H1 (cell line): ENCODE data around the gene ARHGAP6. TPM values are rescaled to one million over a fixed set of nuclear protein-coding genes. Genes with fewer than 3 reads are reported as not detected.

Experiments used
- CTCF ChIA-PET: fragments of 300-600 bp; sonication (Branson Sonifier 250); formaldehyde crosslinking; loops from one replicate; lab custom pipeline; 2021; ENCODE audit not compliant: partially characterized antibody; lab: Charles Lee
- POLR2A ChIA-PET: fragments of 300-600 bp; sonication (Branson Sonifier 250); formaldehyde crosslinking; loops from one replicate; lab custom pipeline; 2021; ENCODE audit warnings: inconsistent platforms; ENCODE audit not compliant: partially characterized antibody; lab: Charles Lee
- DNase-seq, 2 experiments: peaks; one replicate each; pipeline versions ENCODE4 v3.0.0 to v3.0.0-alpha.2; 2010 to 2022; ENCODE audit warnings: low spot score in 2 of 2, low read depth in 1 of 2, mixed read lengths in 1 of 2
- FAIRE-seq: peaks from 2 replicates; lab custom pipeline; 2011; peaks lifted over from hg19 to GRCh38; lab: Jason Lieb, UNC
- H2AFZ ChIP-seq: 2 replicates; pipeline ENCODE4 v1.8.1; 2012; ENCODE audit warnings: low read length, inconsistent platforms
- H2AK5ac ChIP-seq: 2 replicates; pipeline ENCODE4 v1.6.1; 2013; ENCODE audit warnings: low read depth, low read length
- H2BK120ac ChIP-seq: replicated peaks from 2 replicates; pipeline ENCODE3; 2013; ENCODE audit warnings: low read depth, low read length, inconsistent platforms
- H2BK12ac ChIP-seq: 2 replicates; pipeline ENCODE4 v1.6.1; 2013; ENCODE audit warnings: low read depth, low read length
- H2BK15ac ChIP-seq: 2 replicates; pipeline ENCODE4 v1.6.1; 2013; ENCODE audit warnings: low read length
- H2BK20ac ChIP-seq: 2 replicates; pipeline ENCODE4 v1.6.1; 2013; ENCODE audit warnings: low read length
- H2BK5ac ChIP-seq: 2 replicates; pipeline ENCODE4 v1.6.1; 2013; ENCODE audit warnings: low read depth, low read length
- H3K14ac ChIP-seq: 2 replicates; pipeline ENCODE4 v1.6.1; 2013; ENCODE audit warnings: inconsistent platforms; ENCODE audit not compliant: insufficient read length
- H3K18ac ChIP-seq: 2 replicates; pipeline ENCODE4 v1.6.1; 2013; ENCODE audit warnings: low read length; ENCODE audit errors: extremely low read depth
- H3K23ac ChIP-seq: 2 replicates; pipeline ENCODE4 v1.6.1; 2013; ENCODE audit warnings: inconsistent platforms; ENCODE audit not compliant: insufficient read length
- H3K23me2 ChIP-seq: 2 replicates; pipeline ENCODE4 v1.6.1; 2013; ENCODE audit warnings: low read depth, low read length
- H3K27ac ChIP-seq: 2 replicates; pipeline ENCODE4 v1.6.1; 2011; ENCODE audit warnings: low read depth, low read length, inconsistent platforms
- H3K27me3 ChIP-seq, 4 experiments: replicated peaks in 1 of 4; 1 replicate in 1 of 4; 2 replicates in 3 of 4; pipeline versions ENCODE4 v1.6.1 to v1.8.1; 2011 to 2013; ENCODE audit warnings: low read length in 3 of 4, mild to moderate bottlenecking in 3 of 4, inconsistent platforms in 2 of 4, mixed read lengths in 2 of 4, moderate library complexity in 1 of 4; ENCODE audit not compliant: control insufficient read depth in 3 of 4, insufficient read depth in 3 of 4; ENCODE audit errors: extremely low read depth in 1 of 4
- H3K36me3 ChIP-seq, 4 experiments: 2 replicates each; pipeline versions ENCODE4 v1.6.1 to v1.8.1; 2011 to 2013; ENCODE audit warnings: mild to moderate bottlenecking in 4 of 4, low read length in 3 of 4, moderate library complexity in 2 of 4, control low read depth in 1 of 4, inconsistent platforms in 1 of 4; ENCODE audit not compliant: insufficient read depth in 4 of 4, control insufficient read depth in 2 of 4
- H3K4ac ChIP-seq: replicated peaks from 2 replicates; pipeline ENCODE3; 2013; ENCODE audit warnings: low read length, low read depth, mixed read lengths, inconsistent platforms; ENCODE audit not compliant: insufficient read length
- H3K4me1 ChIP-seq, 4 experiments: replicated peaks in 1 of 4; 1 replicate in 1 of 4; 2 replicates in 3 of 4; pipeline versions ENCODE4 v1.6.1 to v1.8.1; 2011 to 2013; ENCODE audit warnings: low read length in 3 of 4, inconsistent platforms in 2 of 4, mixed read lengths in 1 of 4; ENCODE audit not compliant: insufficient read depth in 4 of 4, control insufficient read depth in 3 of 4
- H3K4me2 ChIP-seq, 2 experiments: 2 replicates each; pipeline versions ENCODE4 v1.6.1 to v1.8.1; 2011 to 2013; ENCODE audit warnings: low read depth in 2 of 2, low read length in 2 of 2, control low read depth in 1 of 2, inconsistent platforms in 1 of 2, mild to moderate bottlenecking in 1 of 2; ENCODE audit not compliant: insufficient read depth in 1 of 2
- H3K4me3 ChIP-seq, 4 experiments: fragments of 200-600, 300-600 bp in 1 of 4; sonication (generic), shearing (Covaris generic), sonication (Bioruptor Twin) in 1 of 4; 2 replicates each; pipeline versions ENCODE4 v1.5.1 to v1.8.1; 2011 to 2016; ENCODE audit warnings: low read length in 4 of 4, low read depth in 3 of 4, control low read depth in 2 of 4, inconsistent platforms in 2 of 4, mild to moderate bottlenecking in 2 of 4, mixed read lengths in 1 of 4, moderate library complexity in 1 of 4; ENCODE audit not compliant: insufficient read depth in 2 of 4; ENCODE audit errors: extremely low read depth in 1 of 4
- H3K56ac ChIP-seq: replicated peaks from 2 replicates; pipeline ENCODE3; 2013; ENCODE audit warnings: low read depth, mild to moderate bottlenecking, mixed read lengths, low read length, inconsistent platforms; ENCODE audit not compliant: insufficient read length
- H3K79me1 ChIP-seq: 2 replicates; pipeline ENCODE4 v1.6.1; 2013; ENCODE audit warnings: low read depth, low read length, control low read depth
- H3K79me2 ChIP-seq, 2 experiments: 2 replicates each; pipeline versions ENCODE4 v1.6.1 to v1.8.1; 2012 to 2013; ENCODE audit warnings: low read length in 2 of 2, mild to moderate bottlenecking in 2 of 2, inconsistent platforms in 1 of 2; ENCODE audit not compliant: insufficient read depth in 2 of 2, control insufficient read depth in 1 of 2
- H3K9ac ChIP-seq, 4 experiments: replicated peaks in 1 of 4; 1 replicate in 1 of 4; 2 replicates in 3 of 4; pipeline versions ENCODE4 v1.6.1 to v1.8.1; 2011 to 2013; ENCODE audit warnings: low read depth in 3 of 4, low read length in 3 of 4, control low read depth in 2 of 4, mild to moderate bottlenecking in 2 of 4, moderate library complexity in 2 of 4, inconsistent platforms in 1 of 4; ENCODE audit errors: extremely low read depth in 1 of 4
- H3K9me3 ChIP-seq, 2 experiments: 2 replicates each; pipeline versions ENCODE4 v1.6.1 to v1.8.1; 2012 to 2013; ENCODE audit warnings: mild to moderate bottlenecking in 2 of 2, moderate library complexity in 2 of 2, control low read depth in 1 of 2, inconsistent platforms in 1 of 2, low read depth in 1 of 2, low read length in 1 of 2, mixed read lengths in 1 of 2; ENCODE audit not compliant: insufficient read depth in 2 of 2
- H4K20me1 ChIP-seq, 2 experiments: replicated peaks in 1 of 2; 2 replicates each; pipeline versions ENCODE3 to v1.8.1; 2011 to 2013; ENCODE audit warnings: inconsistent platforms in 2 of 2, low read length in 2 of 2, mild to moderate bottlenecking in 1 of 2; ENCODE audit not compliant: insufficient read depth in 2 of 2, control insufficient read depth in 1 of 2
- H4K5ac ChIP-seq: 2 replicates; pipeline ENCODE4 v1.6.1; 2013; ENCODE audit warnings: low read length, low read depth, mixed read lengths, inconsistent platforms; ENCODE audit not compliant: insufficient read length
- H4K8ac ChIP-seq: 2 replicates; pipeline ENCODE4 v1.8.0; 2013; ENCODE audit warnings: mild to moderate bottlenecking, moderate library complexity, low read length, inconsistent platforms; ENCODE audit not compliant: insufficient read depth; ENCODE audit errors: extremely low read depth
- H4K91ac ChIP-seq: replicated peaks from 2 replicates; pipeline ENCODE3; 2013; ENCODE audit warnings: low read length, mixed read lengths, inconsistent platforms; ENCODE audit not compliant: insufficient read length
- CBX5 ChIP-seq: fragments of 300-800, 300-1000 bp; sonication (generic); IDR thresholded peaks from 2 replicates; pipeline ENCODE4 v1.7.1; 2016; ENCODE audit warnings: antibody characterized with exemption, low read length, low read depth
- CHD1 ChIP-seq: IDR thresholded peaks from 2 replicates; pipeline ENCODE4 v1.6.1; 2012; ENCODE audit warnings: low read depth, low read length, improper control_type of control experiment
- CTBP2 ChIP-seq: IDR thresholded peaks from 2 replicates; pipeline ENCODE4 v1.7.0; 2011; ENCODE audit warnings: borderline replicate concordance, mild to moderate bottlenecking, moderate library complexity, mixed read lengths, low read length; ENCODE audit not compliant: insufficient read depth, insufficient read length
- HDAC2 ChIP-seq, 2 experiments: fragments of 300-600 bp in 1 of 2; sonication (generic) in 1 of 2; IDR thresholded peaks; 2 replicates each; pipeline ENCODE4 v1.6.1; 2011 to 2012; ENCODE audit warnings: low read depth in 2 of 2, low read length in 2 of 2, mild to moderate bottlenecking in 2 of 2, moderate library complexity in 2 of 2, borderline replicate concordance in 1 of 2, inconsistent platforms in 1 of 2
- JUND ChIP-seq: IDR thresholded peaks from 2 replicates; pipeline ENCODE4 v1.6.1; 2011; ENCODE audit warnings: mild to moderate bottlenecking, improper control_type of control experiment, low read length
- POLR2AphosphoS5 ChIP-seq: IDR thresholded peaks from 2 replicates; pipeline ENCODE4 v1.6.1; 2011; ENCODE audit warnings: low read depth, low read length
- SRF ChIP-seq: IDR thresholded peaks from 2 replicates; pipeline ENCODE4 v1.6.1; 2011; ENCODE audit warnings: mild to moderate bottlenecking, low read depth, low read length, moderate library complexity
- TBP ChIP-seq: IDR thresholded peaks from 2 replicates; pipeline ENCODE4 v1.6.1; 2011; ENCODE audit warnings: low read depth, low read length, improper control_type of control experiment
- TCF12 ChIP-seq: IDR thresholded peaks from 2 replicates; pipeline ENCODE4 v1.6.1; 2011; ENCODE audit warnings: low read depth, mild to moderate bottlenecking, low read length
- WGBS, 2 experiments: shearing (Covaris generic) in 1 of 2; methylation state at CpG; one replicate each; pipeline versions ENCODE4 v1.1.6 to v1.1.7; 2013 to 2015; ENCODE audit warnings: low lambda C conversion rate in 2 of 2, mixed read lengths in 2 of 2, inconsistent platforms in 1 of 2, low coverage in 1 of 2, missing lambda C conversion rate in 1 of 2; ENCODE audit not compliant: insufficient replicate concordance in 2 of 2, insufficient coverage in 1 of 2, insufficient read length in 1 of 2; ENCODE audit errors: extremely low coverage in 1 of 2, missing lambda C conversion rate in 1 of 2; 5-methylcytosine and 5-hydroxymethylcytosine counted together
- polyA plus RNA-seq, 7 experiments: library from polyadenylated mRNA; depleted of rRNA in 3 of 7; stranded (reverse) in 5 of 7; unstranded in 2 of 7; fragments of >200 nt in 5 of 7; fragments of 200-250 nt in 2 of 7; gene quantifications; 1 replicate in 5 of 7; 2 replicates in 1 of 7; 4 replicates in 1 of 7; pipeline versions ENCODE4 v1.2.1 to v1.2.3, GENCODE V29; 2011 to 2013; ENCODE audit warnings: missing spikeins in 2 of 7, mixed read lengths in 2 of 7
- total RNA-seq: library from RNA; stranded (reverse); fragmentation: NEBNext Ultra II Directional; extraction: Animal tissue kit (Norgen Biotek cat#: 25700); gene quantifications from 2 replicates; pipeline ENCODE4 v1.2.1, GENCODE V29; 2021
- TF ChIP-seq, protein P1 (sequence below): IDR thresholded peaks from 2 replicates; pipeline ENCODE4 v1.6.1; 2012; ENCODE audit warnings: inconsistent platforms
- TF ChIP-seq, protein P2 (sequence below): IDR thresholded peaks from 2 replicates; pipeline ENCODE4 v1.6.1; 2011; ENCODE audit warnings: low read depth, mild to moderate bottlenecking, low read length; ENCODE audit not compliant: insufficient read depth

The ARHGAP6 gene
- total and polyA plus RNA-seq, 2 of the 8 experiments (the other 6 are each of a cell fraction or from before 2014, with no cell fraction given), result 0.35 to 0.82 TPM

DNA sequence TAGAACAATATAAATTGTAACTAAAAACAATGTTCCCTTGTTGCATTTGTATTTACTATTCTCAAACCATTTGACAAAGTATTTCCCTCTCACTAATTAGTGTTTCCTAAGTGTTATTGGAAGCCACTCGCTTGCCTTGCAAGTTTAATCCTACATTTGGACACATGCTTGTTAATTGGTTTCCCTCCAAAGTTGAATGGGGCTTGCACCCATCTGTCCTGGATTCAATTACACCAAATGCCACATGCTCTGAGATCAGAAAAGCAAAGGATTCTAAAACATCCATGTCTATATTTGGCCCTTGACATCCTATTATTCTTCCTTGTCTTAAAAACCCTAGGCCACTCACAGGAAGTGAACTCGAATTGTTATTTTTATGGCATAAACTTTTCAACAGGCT lies 225.9 kb downstream of the ARHGAP6 start:
- Histone ChIP-seq H3K4me2 (no peak overlapping the region), H2AK5ac (no peak overlapping the region), H4K8ac (no peak overlapping the region), H3K36me3 (no peaks in the 10 kb centered on the region), H3K4ac (no peak overlapping the region), H3K18ac (no peak overlapping the region), H2BK120ac (no peak overlapping the region), H3K4me1 (no peaks in the 10 kb centered on the region), H3K9ac (no peak overlapping the region)
- no peak for FAIRE-seq
- no peak for DNase-seq
- POLR2A ChIA-PET, result no interaction called here
- TF ChIP-seq CHD1 (no peak), TBP (no peak), HDAC2 (IDR thresholded peaks at IDR 0.05; ENCODE audit: borderline replicate concordance in 1 of 2, low read depth in 2 of 2, low read length in 2 of 2) (no peak), SRF (no peak), POLR2AphosphoS5 (no peak), TCF12 (no peak), CTBP2 (no peak), JUND (no peak), CBX5 (no peak)
- TF ChIP-seq, protein P1, sequence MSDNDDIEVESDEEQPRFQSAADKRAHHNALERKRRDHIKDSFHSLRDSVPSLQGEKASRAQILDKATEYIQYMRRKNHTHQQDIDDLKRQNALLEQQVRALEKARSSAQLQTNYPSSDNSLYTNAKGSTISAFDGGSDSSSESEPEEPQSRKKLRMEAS, result no peak
- TF ChIP-seq, protein P2, sequence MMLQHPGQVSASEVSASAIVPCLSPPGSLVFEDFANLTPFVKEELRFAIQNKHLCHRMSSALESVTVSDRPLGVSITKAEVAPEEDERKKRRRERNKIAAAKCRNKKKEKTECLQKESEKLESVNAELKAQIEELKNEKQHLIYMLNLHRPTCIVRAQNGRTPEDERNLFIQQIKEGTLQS, result no peak
- TF ChIP-seq, all 59 proteins: peak for 0
- H3K56ac ChIP-seq, result no peak overlapping the region
- no peak overlapping the region for H3K4me3 ChIP-seq
- H4K5ac ChIP-seq, result no peak overlapping the region
- CTCF ChIA-PET, result interaction anchor here (0.6 kb wide), 1 partner anchor 124 kb away, joined by 3 read pairs; no protein-coding TSS in a partner anchor
- no peaks in the 10 kb centered on the region for H3K9me3 ChIP-seq
- H2BK5ac ChIP-seq, result no peak overlapping the region
- H4K91ac ChIP-seq, result no peak overlapping the region
- WGBS, 2 experiments, result 89% methylated on average over 2 of the region's 2 CpGs; no CpG with 5 or more reads in 1 of the 2 experiments
- H3K23ac ChIP-seq, result no peak overlapping the region
- H3K27me3 ChIP-seq, result no peaks in the 10 kb centered on the region
- H2BK12ac ChIP-seq, result no peak overlapping the region
- H2AFZ ChIP-seq, result no peak overlapping the region
- H3K23me2 ChIP-seq, result no peaks in the 10 kb centered on the region
- H3K79me2 ChIP-seq, result no peaks in the 10 kb centered on the region
- H2BK20ac ChIP-seq, result no peak overlapping the region
- H3K79me1 ChIP-seq, result no peaks in the 10 kb centered on the region
- no peak overlapping the region for H3K14ac ChIP-seq
- no peaks in the 10 kb centered on the region for H4K20me1 ChIP-seq
- H2BK15ac ChIP-seq, result no peak overlapping the region
- no peak overlapping the region for H3K27ac ChIP-seq
